ENCODE data around the gene PUS1.
A peak's percentile ranks its signal among the peaks of the same experiment; 100 is the strongest.
"Not testable (repeated sequence)": the region's sequence is repeated elsewhere in the genome, so short reads cannot be mapped to it uniquely, and the experiment has no call there.

Gene PUS1

DNA sequence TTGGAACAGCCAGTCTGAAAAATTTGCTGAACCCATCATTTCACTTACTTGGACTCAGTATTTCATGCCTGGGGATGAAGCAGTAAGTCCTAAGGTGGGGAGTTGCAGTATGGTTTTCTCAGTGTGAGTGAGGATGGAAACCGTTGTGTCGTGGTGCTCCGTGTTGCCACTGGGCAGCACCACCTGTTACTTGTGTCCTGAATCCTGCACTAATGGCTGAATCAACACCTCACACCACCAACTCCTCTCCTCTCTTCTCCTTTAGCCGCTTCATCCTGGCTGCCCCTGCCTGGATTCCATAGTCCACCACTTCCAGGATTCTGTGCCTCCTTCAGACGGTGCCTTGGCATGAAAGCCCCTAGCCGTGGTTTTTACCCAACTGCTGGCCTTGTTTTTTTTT lies 17.7 kb downstream of the PUS1 start:
- Histone ChIP-seq H3K27ac (ENCODE audit: insufficient read depth in 1 of 2, low read depth in 1 of 2, low read length in 2 of 2, poor library complexity in 1 of 2, severe bottlenecking in 2 of 2) (no peak overlapping the region), H3K4me1 (ENCODE audit: control extremely low read depth in 1 of 4, control insufficient read depth in 4 of 4, insufficient read depth in 4 of 4, low read length in 3 of 4) (peaks cover 3 to 34% (median 28%) of the 10 kb centered on the region in 4 experiments), H3K27me3 (replicated peaks in 2 of 5; ENCODE audit: control insufficient read depth in 4 of 5, insufficient read depth in 5 of 5, low read length in 4 of 5) (no peaks in the 10 kb centered on the region), H3K9me3 (ENCODE audit: control extremely low read depth in 1 of 5, control insufficient read depth in 4 of 5, insufficient read depth in 2 of 5, low read depth in 1 of 5, low read length in 4 of 5) (no peaks in the 10 kb centered on the region), H3K36me3 (ENCODE audit: control insufficient read depth in 4 of 4, insufficient read depth in 4 of 4, low read length in 3 of 4) (peaks cover 8 to 31% (median 25%) of the 10 kb centered on the region in 4 experiments), H3K4me3 (ENCODE audit: control insufficient read depth in 1 of 7, extremely low read depth in 1 of 7, insufficient read depth in 4 of 7, low read depth in 2 of 7, low read length in 6 of 7) (no peak overlapping the region)
- DNase-seq, result no peak
- CTCF ChIA-PET, result interaction anchor here (1.0 kb wide), 1 partner anchor 27 kb away, joined by 3 read pairs; no protein-coding TSS in a partner anchor
- WGBS (ENCODE audit: insufficient coverage), result 100% methylated on average over 1 of the region's 6 CpGs
- POLR2A ChIA-PET, result interaction anchor here (0.6 kb wide), 1 partner anchor 49 kb away, joined by 4 read pairs; no protein-coding TSS in a partner anchor

DNA sequence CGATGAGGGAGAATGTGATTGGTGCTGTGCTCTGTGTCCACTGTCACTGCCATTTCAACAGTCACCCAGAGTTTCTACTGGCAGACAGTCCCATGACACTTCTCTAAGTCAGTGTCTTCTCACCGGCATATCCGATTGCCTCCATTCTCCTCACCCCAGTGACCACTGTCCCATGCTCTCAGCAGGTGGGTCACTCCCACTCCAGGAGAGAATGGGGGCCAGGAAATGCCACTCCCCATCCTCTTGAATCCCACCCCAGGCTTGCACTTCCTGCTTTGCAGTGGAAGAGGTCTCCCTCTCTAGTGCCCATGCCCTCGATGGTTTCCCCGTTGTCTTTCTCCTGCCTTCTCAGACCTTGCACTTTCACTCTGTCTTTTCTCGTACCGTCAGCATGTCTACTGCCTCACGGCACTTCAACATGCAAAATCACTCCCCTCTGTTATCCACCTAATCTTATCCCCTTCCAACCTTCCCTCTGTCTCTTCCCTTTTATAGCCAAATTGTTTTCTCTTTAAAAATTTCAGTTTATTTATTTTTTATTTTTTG lies 18.5 kb downstream of the PUS1 start:
- Histone ChIP-seq H3K27ac (ENCODE audit: insufficient read depth in 1 of 2, low read depth in 1 of 2, low read length in 2 of 2, poor library complexity in 1 of 2, severe bottlenecking in 2 of 2) (no peak overlapping the region), H3K4me1 (ENCODE audit: control extremely low read depth in 1 of 4, control insufficient read depth in 4 of 4, insufficient read depth in 4 of 4, low read length in 3 of 4) (peaks cover 3 to 34% (median 28%) of the 10 kb centered on the region in 4 experiments), H3K9me3 (ENCODE audit: control extremely low read depth in 1 of 5, control insufficient read depth in 4 of 5, insufficient read depth in 2 of 5, low read depth in 1 of 5, low read length in 4 of 5) (no peaks in the 10 kb centered on the region), H3K27me3 (replicated peaks in 2 of 5; ENCODE audit: control insufficient read depth in 4 of 5, insufficient read depth in 5 of 5, low read length in 4 of 5) (no peaks in the 10 kb centered on the region), H3K36me3 (ENCODE audit: control insufficient read depth in 4 of 4, insufficient read depth in 4 of 4, low read length in 3 of 4) (peaks cover 6 to 25% (median 22%) of the 10 kb centered on the region in 4 experiments), H3K4me3 (ENCODE audit: control insufficient read depth in 1 of 7, extremely low read depth in 1 of 7, insufficient read depth in 4 of 7, low read depth in 2 of 7, low read length in 6 of 7) (peak overlapping the region in 1 of 7 experiments; percentile 50)
- CTCF ChIA-PET, result no interaction called here
- WGBS (ENCODE audit: insufficient coverage), result 61% methylated on average over 8 of the region's 8 CpGs
- POLR2A ChIA-PET, result no interaction called here
- DNase-seq, result no peak

DNA sequence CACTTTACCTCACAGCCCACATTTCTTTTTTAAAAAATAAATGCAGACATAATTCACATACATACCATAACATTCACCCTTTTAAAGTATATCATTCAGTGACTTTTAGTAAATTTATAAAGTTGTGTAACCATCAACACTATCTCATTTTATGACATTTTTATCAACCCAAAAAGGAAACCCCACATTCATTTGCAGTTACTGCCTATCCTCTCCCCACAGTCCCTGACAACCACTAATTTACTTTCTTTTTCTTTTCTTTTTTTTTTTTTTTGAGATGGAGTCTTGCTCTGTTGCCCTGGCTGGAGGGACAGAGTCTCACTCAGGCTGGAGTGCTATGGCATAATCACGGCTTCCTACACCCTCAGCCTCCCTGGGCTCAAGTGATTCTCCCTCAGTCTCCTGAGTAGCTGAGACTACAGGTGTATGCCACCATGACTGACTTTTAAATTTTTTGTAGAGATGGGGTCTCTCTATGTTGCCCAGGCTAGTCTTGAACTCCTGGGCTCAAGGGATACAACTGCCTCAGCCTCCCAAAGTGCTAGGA lies 19.2 kb downstream of the PUS1 start:
- ChIA-PET CTCF (no interaction called here), POLR2A (no interaction called here)
- H3K4me1 ChIP-seq (ENCODE audit: control extremely low read depth in 1 of 4, control insufficient read depth in 4 of 4, insufficient read depth in 4 of 4, low read length in 3 of 4), result peaks cover 3 to 34% (median 28%) of the 10 kb centered on the region in 4 experiments
- no peak overlapping the region for H3K27ac ChIP-seq (ENCODE audit: insufficient read depth in 1 of 2, low read depth in 1 of 2, low read length in 2 of 2, poor library complexity in 1 of 2, severe bottlenecking in 2 of 2)
- DNase-seq, result peak in 2 of 3 donors; percentile 42 to 48
- H3K9me3 ChIP-seq (ENCODE audit: control extremely low read depth in 1 of 5, control insufficient read depth in 4 of 5, insufficient read depth in 2 of 5, low read depth in 1 of 5, low read length in 4 of 5), result no peaks in the 10 kb centered on the region
- no peaks in the 10 kb centered on the region for H3K27me3 ChIP-seq (replicated peaks in 2 of 5; ENCODE audit: control insufficient read depth in 4 of 5, insufficient read depth in 5 of 5, low read length in 4 of 5)
- peaks cover 6 to 19% (median 16%) of the 10 kb centered on the region in 4 experiments for H3K36me3 ChIP-seq (ENCODE audit: control insufficient read depth in 4 of 4, insufficient read depth in 4 of 4, low read length in 3 of 4)
- WGBS (ENCODE audit: insufficient coverage), result no CpG with 5 or more reads among the region's 1 CpG
- peak overlapping the region in 2 of 7 experiments; percentile 5 to 46 for H3K4me3 ChIP-seq (ENCODE audit: control insufficient read depth in 1 of 7, extremely low read depth in 1 of 7, insufficient read depth in 4 of 7, low read depth in 2 of 7, low read length in 6 of 7)

DNA sequence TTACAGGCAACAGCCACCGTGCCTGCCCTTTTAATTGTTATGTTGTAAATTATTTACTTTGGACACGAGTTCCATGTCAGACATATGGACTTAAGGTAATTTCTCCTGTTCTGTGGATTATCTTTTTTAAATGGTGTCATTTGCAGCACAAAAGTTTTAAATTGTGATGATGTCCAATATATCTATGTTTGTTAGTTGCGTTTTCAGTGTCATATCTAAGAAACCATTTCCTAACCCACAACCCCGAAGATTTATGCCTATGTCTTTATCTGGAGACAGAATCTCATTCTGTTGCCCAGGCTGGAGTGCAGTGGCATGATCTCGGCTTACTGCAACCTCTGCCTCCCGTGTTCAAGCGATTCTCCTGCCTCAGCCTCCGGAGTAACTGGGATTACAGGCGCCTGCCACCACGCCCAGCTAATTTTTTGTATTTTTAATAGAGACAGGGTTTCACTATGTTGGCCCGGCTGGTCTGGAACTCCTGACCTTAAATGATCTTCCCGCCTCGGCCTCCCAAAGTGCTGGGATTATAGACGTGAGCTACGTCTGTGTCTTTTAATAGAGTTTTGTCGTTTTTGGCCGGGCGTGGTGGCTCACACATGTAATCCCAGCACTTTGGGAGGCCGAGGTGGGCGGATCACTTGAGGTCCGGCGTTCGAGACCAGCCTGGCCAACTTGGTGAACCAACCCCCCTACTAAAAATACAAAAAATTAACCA lies 19.8 kb downstream of the PUS1 start:
- Histone ChIP-seq H3K36me3 (ENCODE audit: control insufficient read depth in 4 of 4, insufficient read depth in 4 of 4, low read length in 3 of 4) (peaks cover 1 to 12% (median 10%) of the 10 kb centered on the region in 4 experiments), H3K4me1 (ENCODE audit: control extremely low read depth in 1 of 4, control insufficient read depth in 4 of 4, insufficient read depth in 4 of 4, low read length in 3 of 4) (peaks cover 3 to 34% (median 28%) of the 10 kb centered on the region in 4 experiments), H3K4me3 (ENCODE audit: control insufficient read depth in 1 of 7, extremely low read depth in 1 of 7, insufficient read depth in 4 of 7, low read depth in 2 of 7, low read length in 6 of 7) (peak overlapping the region; percentile 40 to 84 (median 66))
- H3K27ac ChIP-seq (ENCODE audit: insufficient read depth in 1 of 2, low read depth in 1 of 2, low read length in 2 of 2, poor library complexity in 1 of 2, severe bottlenecking in 2 of 2); CTCF ChIA-PET; H3K27me3 ChIP-seq (replicated peaks in 2 of 5; ENCODE audit: control insufficient read depth in 4 of 5, insufficient read depth in 5 of 5, low read length in 4 of 5); H3K9me3 ChIP-seq (ENCODE audit: control extremely low read depth in 1 of 5, control insufficient read depth in 4 of 5, insufficient read depth in 2 of 5, low read depth in 1 of 5, low read length in 4 of 5): not testable (repeated sequence)
- 27% methylated on average over 11 of the region's 23 CpGs for WGBS (ENCODE audit: insufficient coverage)
- POLR2A ChIA-PET, result interaction anchor here (0.6 to 0.9 kb wide), 2 partner anchors 880 to 1074 kb away, joined by 3 read pairs; partner anchors contain the start of gene GOLGA3
- DNase-seq, result peak; percentile 52 to 86 (median 79)

DNA sequence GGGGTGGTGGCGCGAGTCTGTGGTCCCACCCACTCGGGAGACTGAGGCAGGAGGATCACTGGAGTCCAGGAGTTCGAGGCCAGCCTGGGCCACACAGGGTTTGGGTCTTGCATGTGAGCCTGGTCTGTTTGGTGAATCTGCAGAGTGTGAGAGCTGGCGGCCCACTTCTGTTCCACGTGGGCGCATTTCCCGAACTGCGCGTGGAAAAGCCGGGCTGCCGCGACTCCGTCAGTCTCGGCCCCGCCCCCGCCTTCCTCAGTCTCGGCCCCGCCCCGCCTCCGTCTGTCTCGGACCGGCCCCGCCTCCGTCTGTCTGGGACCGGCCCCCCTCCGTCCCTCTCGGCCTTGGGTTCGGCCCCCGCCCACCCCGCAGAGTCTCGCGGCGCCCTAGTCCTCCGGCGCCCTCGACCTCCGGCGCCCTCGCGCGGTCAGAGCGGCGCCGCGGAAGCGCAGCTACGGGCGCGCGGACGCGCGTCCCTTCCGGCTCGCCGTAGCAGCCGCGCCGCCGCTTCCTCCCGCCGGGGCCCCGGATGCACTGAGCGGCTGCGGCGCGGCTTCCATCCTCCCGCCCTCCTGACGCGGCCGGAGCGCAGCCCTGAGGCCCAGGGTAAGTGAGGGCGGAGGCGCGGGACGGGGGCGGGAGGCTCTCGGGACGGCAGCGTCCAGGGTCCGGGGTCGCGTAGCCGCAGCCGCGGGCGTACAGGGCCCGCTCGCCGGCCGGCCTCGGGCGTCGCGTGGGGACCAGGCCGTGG lies 20.5 kb downstream of the PUS1 start, which contains the start of gene EP400:
EP400 (plus strand) TSS at position 512 of the 751 bp plus-strand sequence. CDS start 10,678 bp downstream, outside the sequence.
- Histone ChIP-seq H3K36me3 (ENCODE audit: control insufficient read depth in 4 of 4, insufficient read depth in 4 of 4, low read length in 3 of 4) (peaks cover 0 to 7% (median 5%) of the 10 kb centered on the region in 4 experiments), H3K27ac (ENCODE audit: insufficient read depth in 1 of 2, low read depth in 1 of 2, low read length in 2 of 2, poor library complexity in 1 of 2, severe bottlenecking in 2 of 2) (peak within 1 kb of the TSS; percentile 50 to 86), H3K9me3 (ENCODE audit: control extremely low read depth in 1 of 5, control insufficient read depth in 4 of 5, insufficient read depth in 2 of 5, low read depth in 1 of 5, low read length in 4 of 5) (no peaks in the 10 kb centered on the region), H3K27me3 (replicated peaks in 2 of 5; ENCODE audit: control insufficient read depth in 4 of 5, insufficient read depth in 5 of 5, low read length in 4 of 5) (no peaks in the 10 kb centered on the region), H3K4me1 (ENCODE audit: control extremely low read depth in 1 of 4, control insufficient read depth in 4 of 4, insufficient read depth in 4 of 4, low read length in 3 of 4) (peaks cover 3 to 34% (median 28%) of the 10 kb centered on the region in 4 experiments), H3K4me3 (ENCODE audit: control insufficient read depth in 1 of 7, extremely low read depth in 1 of 7, insufficient read depth in 4 of 7, low read depth in 2 of 7, low read length in 6 of 7) (peak within 1 kb of the TSS; percentile 67 to 90 (median 84))
- ChIA-PET CTCF (interaction anchor here (1.0 kb wide), 1 partner anchor 113 kb away, joined by 3 read pairs; no protein-coding TSS in a partner anchor), POLR2A (interaction anchor here (0.6 to 0.9 kb wide), 5 partner anchors 21 to 1075 kb away, joined by 3 to 4 read pairs (median 3); partner anchors contain the start of gene GOLGA3)
- WGBS (ENCODE audit: insufficient coverage), result 1% methylated on average over 79 of the region's 97 CpGs
- DNase-seq, result peak; percentile 92 to 96 (median 95)

DNA sequence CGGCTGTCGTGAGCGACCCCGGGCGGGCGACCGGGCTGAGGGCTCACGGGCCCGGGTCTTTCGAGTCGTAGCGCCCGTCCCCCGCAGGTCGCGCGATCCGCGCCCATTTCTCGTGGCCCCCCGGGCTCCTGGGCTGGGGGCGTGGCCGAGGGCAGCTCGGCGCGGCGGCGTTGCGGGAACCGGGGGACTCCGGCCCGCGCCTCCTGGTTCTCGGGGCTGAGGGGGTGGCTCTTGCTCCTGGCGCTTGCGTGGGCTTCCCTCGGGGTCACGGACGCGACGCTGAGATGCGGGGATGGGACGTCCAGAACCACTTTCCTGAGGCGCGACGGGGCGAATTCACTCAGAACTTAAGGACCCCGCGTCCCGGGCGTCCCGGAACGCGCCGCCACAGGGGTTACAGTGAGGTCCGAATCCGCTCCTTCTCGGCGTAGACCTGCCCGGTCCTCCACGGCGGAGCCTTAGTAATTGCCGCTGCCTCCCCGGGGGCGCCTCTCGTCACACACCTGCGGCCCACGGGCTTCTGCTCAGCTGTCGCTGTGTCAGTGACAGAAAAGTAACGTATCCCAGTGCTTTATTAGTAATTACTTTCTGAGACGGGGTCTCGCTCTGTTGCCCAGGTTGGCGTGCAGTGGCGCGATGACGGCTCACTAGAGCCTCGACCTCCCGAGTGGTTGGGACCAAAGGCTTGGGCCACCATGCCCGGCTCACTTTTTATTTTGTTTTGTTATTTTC lies 21.3 kb downstream of the PUS1 start:
- Histone ChIP-seq H3K27ac (ENCODE audit: insufficient read depth in 1 of 2, low read depth in 1 of 2, low read length in 2 of 2, poor library complexity in 1 of 2, severe bottlenecking in 2 of 2) (peak overlapping the region; percentile 50 to 86), H3K27me3 (replicated peaks in 2 of 5; ENCODE audit: control insufficient read depth in 4 of 5, insufficient read depth in 5 of 5, low read length in 4 of 5) (no peaks in the 10 kb centered on the region), H3K4me1 (ENCODE audit: control extremely low read depth in 1 of 4, control insufficient read depth in 4 of 4, insufficient read depth in 4 of 4, low read length in 3 of 4) (peaks cover 3 to 34% (median 28%) of the 10 kb centered on the region in 4 experiments), H3K9me3 (ENCODE audit: control extremely low read depth in 1 of 5, control insufficient read depth in 4 of 5, insufficient read depth in 2 of 5, low read depth in 1 of 5, low read length in 4 of 5) (no peaks in the 10 kb centered on the region), H3K36me3 (ENCODE audit: control insufficient read depth in 4 of 4, insufficient read depth in 4 of 4, low read length in 3 of 4) (no peaks in the 10 kb centered on the region), H3K4me3 (ENCODE audit: control insufficient read depth in 1 of 7, extremely low read depth in 1 of 7, insufficient read depth in 4 of 7, low read depth in 2 of 7, low read length in 6 of 7) (peak overlapping the region; percentile 40 to 90 (median 84))
- CTCF ChIA-PET, result interaction anchor here (1.0 kb wide), 1 partner anchor 114 kb away, joined by 3 read pairs; no protein-coding TSS in a partner anchor
- WGBS (ENCODE audit: insufficient coverage), result under 1% methylated on average over 76 of the region's 79 CpGs
- peak in 2 of 3 donors; percentile 42 to 62 for DNase-seq
- POLR2A ChIA-PET, result interaction anchor here (0.7 to 0.9 kb wide), 3 partner anchors 22 to 1075 kb away, joined by 3 to 4 read pairs (median 3); no protein-coding TSS in a partner anchor

All from common myeloid progenitor, CD34-positive (primary cell).